Lung (tissue), 12 donors: ENCODE measurements around the gene AKAP11. TPM values are rescaled to one million over a fixed set of nuclear protein-coding genes. Genes with fewer than 3 reads are reported as not detected.

Source experiments
- ATAC-seq: fragments of 200-7000 bp; cut with Tn5 transposase; one replicate; pipeline ENCODE4 v1.9.1; 2020; ENCODE audit warnings: moderate number of reproducible peaks; ENCODE audit not compliant: insufficient read depth, low FRiP score
- DNase-seq, 3 donors: peaks; one replicate each; pipeline ENCODE4 v3.0.0-alpha.2; 2013 to 2017
- H3K27ac ChIP-seq, 2 donors: one replicate each; pipeline ENCODE4 v1.5.1; 2013; ENCODE audit warnings: mild to moderate bottlenecking in 2 of 2, moderate library complexity in 2 of 2, control low read depth in 1 of 2, inconsistent platforms in 1 of 2, low read depth in 1 of 2, low read length in 1 of 2
- H3K27me3 ChIP-seq, 3 donors: one replicate each; pipeline ENCODE4 v1.5.1; 2013; ENCODE audit warnings: low read length in 2 of 3; ENCODE audit not compliant: control insufficient read depth in 3 of 3, insufficient read depth in 3 of 3
- H3K36me3 ChIP-seq, 4 donors: one replicate each; pipeline ENCODE4 v1.5.1; 2013; ENCODE audit warnings: low read length in 4 of 4, mild to moderate bottlenecking in 1 of 4, moderate library complexity in 1 of 4; ENCODE audit not compliant: control insufficient read depth in 4 of 4, insufficient read depth in 4 of 4
- H3K4me1 ChIP-seq, 5 donors: one replicate each; pipeline ENCODE4 v1.5.1; 2013; ENCODE audit warnings: low read length in 5 of 5, mild to moderate bottlenecking in 2 of 5, moderate library complexity in 1 of 5; ENCODE audit not compliant: control insufficient read depth in 5 of 5, insufficient read depth in 5 of 5
- H3K4me3 ChIP-seq: one replicate; pipeline ENCODE4 v1.5.1; 2013; ENCODE audit warnings: mild to moderate bottlenecking, control low read depth, moderate library complexity
- H3K9ac ChIP-seq, 2 donors: one replicate each; pipeline ENCODE4 v1.5.1; 2013; ENCODE audit warnings: low read length in 2 of 2, control low read depth in 1 of 2; ENCODE audit not compliant: insufficient read depth in 1 of 2
- H3K9me3 ChIP-seq, 4 donors: one replicate each; pipeline ENCODE4 v1.5.1; 2013; ENCODE audit warnings: low read length in 3 of 4, mild to moderate bottlenecking in 1 of 4, moderate library complexity in 1 of 4; ENCODE audit not compliant: control insufficient read depth in 4 of 4, insufficient read depth in 3 of 4
- WGBS, 2 donors: extraction: QIAGEN DNeasy Blood & Tissue Kit; methylation state at CpG; one replicate each; pipeline ENCODE4 v1.1.7; 2013; 5-methylcytosine and 5-hydroxymethylcytosine counted together
- polyA plus RNA-seq, 2 donors: library from polyadenylated mRNA; stranded (reverse); fragments of 200-250 nt; gene quantifications; one replicate each; pipeline ENCODE4 v1.2.1, GENCODE V29; 2013
- total RNA-seq, 2 donors: library from RNA; depleted of rRNA in 1 of 2; stranded (reverse); fragments of >200 nt in 1 of 2; gene quantifications; one replicate each; pipeline ENCODE4 v1.2.1, GENCODE V29; 2014 to 2021
- TF ChIP-seq, protein P1 (sequence below): IDR thresholded peaks from 2 replicates; pipeline ENCODE4 v1.5.1; 2012; ENCODE audit warnings: mild to moderate bottlenecking; ENCODE audit errors: control extremely low read depth, extremely low read depth
- donor health status: control.
- donor health status: control.
- donor health status: Bipolar disorder and iron deficiency.
- donor health status: healthy.
- donor health status: DM: yes; HTN: yes; CAD: no.

AKAP11 gene
- total and polyA plus RNA-seq, 4 donors, result 6.8 to 60.1 (median 16.0) TPM

DNA sequence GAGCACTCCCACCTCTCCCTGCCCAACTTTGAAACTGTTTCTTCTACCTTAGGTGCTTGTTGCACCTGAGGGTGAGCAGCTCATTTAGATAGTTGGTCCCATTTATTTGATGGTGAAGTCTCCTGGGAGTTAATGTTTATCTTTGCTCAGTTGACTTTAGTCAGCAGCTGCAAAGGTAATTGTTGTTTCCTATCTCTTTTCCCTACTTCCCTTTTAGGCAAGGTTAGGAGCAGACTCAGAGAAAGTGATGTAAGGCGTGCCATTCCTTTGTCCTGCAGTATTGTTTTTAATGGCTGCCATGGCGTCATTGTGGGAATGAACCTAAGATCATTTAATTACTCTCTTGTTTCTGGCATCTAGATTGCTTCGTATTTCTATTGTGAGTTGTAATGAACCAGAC lies 11.6 kb downstream of the AKAP11 start:
- ATAC-seq (no peak), DNase-seq (no peak)
- TF ChIP-seq, protein P1, sequence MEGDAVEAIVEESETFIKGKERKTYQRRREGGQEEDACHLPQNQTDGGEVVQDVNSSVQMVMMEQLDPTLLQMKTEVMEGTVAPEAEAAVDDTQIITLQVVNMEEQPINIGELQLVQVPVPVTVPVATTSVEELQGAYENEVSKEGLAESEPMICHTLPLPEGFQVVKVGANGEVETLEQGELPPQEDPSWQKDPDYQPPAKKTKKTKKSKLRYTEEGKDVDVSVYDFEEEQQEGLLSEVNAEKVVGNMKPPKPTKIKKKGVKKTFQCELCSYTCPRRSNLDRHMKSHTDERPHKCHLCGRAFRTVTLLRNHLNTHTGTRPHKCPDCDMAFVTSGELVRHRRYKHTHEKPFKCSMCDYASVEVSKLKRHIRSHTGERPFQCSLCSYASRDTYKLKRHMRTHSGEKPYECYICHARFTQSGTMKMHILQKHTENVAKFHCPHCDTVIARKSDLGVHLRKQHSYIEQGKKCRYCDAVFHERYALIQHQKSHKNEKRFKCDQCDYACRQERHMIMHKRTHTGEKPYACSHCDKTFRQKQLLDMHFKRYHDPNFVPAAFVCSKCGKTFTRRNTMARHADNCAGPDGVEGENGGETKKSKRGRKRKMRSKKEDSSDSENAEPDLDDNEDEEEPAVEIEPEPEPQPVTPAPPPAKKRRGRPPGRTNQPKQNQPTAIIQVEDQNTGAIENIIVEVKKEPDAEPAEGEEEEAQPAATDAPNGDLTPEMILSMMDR, result no peak
- Histone ChIP-seq H3K4me3 (no peak overlapping the region), H3K9ac (no peak overlapping the region), H3K4me1 (peaks cover 0 to 10% (median 5%) of the 10 kb centered on the region in 5 donors), H3K36me3 (peaks cover 0 to 9% (median 1%) of the 10 kb centered on the region in 4 donors), H3K9me3 (no peaks in the 10 kb centered on the region), H3K27me3 (no peaks in the 10 kb centered on the region), H3K27ac (no peak overlapping the region)
- 82 to 83% methylated on average over 3 of the region's 3 CpGs for WGBS, 2 donors

DNA sequence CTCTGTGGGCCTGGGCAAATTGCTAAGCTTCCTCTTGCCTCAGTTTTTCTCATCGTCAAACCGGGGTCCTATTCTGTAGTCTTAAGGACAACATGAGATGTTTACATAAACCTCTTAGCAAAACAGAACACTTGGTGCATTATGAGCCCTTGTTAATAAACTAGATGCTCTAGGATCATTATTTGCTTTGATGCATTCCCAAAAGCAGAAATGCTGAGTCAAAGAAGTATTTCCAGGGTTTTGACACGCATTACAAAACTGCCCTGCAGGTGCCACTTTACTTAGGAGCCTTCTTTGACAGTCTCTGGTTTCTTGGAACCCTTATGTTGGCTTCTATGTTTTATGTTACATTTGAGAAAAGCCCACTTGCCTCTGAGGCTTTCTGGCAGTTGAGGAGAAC lies 12.1 kb downstream of the AKAP11 start:
- Histone ChIP-seq H3K27ac (no peak overlapping the region), H3K36me3 (peaks cover 0 to 14% (median 1%) of the 10 kb centered on the region in 4 donors), H3K4me1 (peaks cover 0 to 10% (median 5%) of the 10 kb centered on the region in 5 donors), H3K27me3 (no peaks in the 10 kb centered on the region), H3K9me3 (no peaks in the 10 kb centered on the region), H3K9ac (no peak overlapping the region), H3K4me3 (no peak overlapping the region)
- DNase-seq (no peak), ATAC-seq (no peak)
- WGBS, 2 donors, result 80 to 81% methylated on average over 3 of the region's 3 CpGs
- TF ChIP-seq, protein P1, result no peak

DNA sequence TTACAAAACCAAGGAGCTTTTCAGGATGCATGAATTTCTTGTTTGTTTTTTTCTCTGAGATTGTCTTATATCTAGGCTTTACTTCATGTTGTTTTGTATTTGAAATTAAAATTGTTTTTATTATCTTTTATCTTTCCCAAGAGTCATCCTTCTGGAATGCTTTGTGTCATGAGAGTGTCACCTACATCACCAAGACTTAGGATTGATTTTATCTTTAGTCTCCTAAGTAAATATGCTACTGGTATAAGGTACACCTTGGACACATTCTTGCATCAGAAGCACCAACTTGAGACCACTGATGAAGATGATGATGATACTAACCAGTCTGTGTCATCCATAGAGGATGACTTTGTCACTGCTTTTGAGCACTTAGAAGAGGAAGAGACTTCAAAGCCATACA lies 26.4 kb downstream of the AKAP11 start:
- no peak overlapping the region for H3K27ac ChIP-seq
- DNase-seq (no peak), ATAC-seq (no peak)
- peaks cover 14 to 57% (median 47%) of the 10 kb centered on the region in 4 donors for H3K36me3 ChIP-seq
- no peaks in the 10 kb centered on the region for H3K9me3 ChIP-seq
- H3K4me1 ChIP-seq, result no peaks in the 10 kb centered on the region
- TF ChIP-seq, protein P1, result no peak
- no peak overlapping the region for H3K9ac ChIP-seq
- H3K27me3 ChIP-seq, result no peaks in the 10 kb centered on the region
- no peak overlapping the region for H3K4me3 ChIP-seq

DNA sequence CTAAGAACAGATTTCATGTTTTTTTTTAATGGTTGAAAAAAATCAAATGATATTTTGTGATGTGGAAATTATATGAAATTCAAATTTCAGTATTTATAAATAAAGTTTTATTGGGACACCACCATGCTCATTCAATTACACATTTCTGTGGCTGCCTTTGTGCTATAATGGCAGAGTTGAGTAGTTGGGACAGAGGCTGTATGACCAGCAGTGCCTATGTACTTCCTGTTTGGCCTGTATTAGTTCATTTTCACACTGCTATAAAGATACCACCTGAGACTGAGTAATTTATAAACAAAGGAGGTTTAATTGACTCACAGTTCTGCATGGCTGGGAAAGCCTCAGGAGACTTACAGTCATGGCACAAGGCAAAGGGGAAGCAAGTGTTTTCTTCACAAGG lies 33.6 kb downstream of the AKAP11 start:
- TF ChIP-seq, protein P1, result no peak
- no peaks in the 10 kb centered on the region for H3K27me3 ChIP-seq
- peaks cover 0 to 2% (median 0%) of the 10 kb centered on the region in 4 donors for H3K9me3 ChIP-seq
- H3K9ac ChIP-seq, result no peak overlapping the region
- no peak for DNase-seq
- no peak overlapping the region for H3K4me3 ChIP-seq
- peaks cover 9 to 56% (median 39%) of the 10 kb centered on the region in 4 donors for H3K36me3 ChIP-seq
- H3K4me1 ChIP-seq, result no peaks in the 10 kb centered on the region
- no peak for ATAC-seq
- no peak overlapping the region for H3K27ac ChIP-seq
